Measurements from ENCODE around the gene CCDC106. TPM values are rescaled to one million over a fixed set of nuclear protein-coding genes. Genes with fewer than 3 reads are reported as not detected.

CCDC106 gene
- total and polyA plus RNA-seq, 2 of the 4 experiments (the other 2 are of a cell fraction), result 2.3 to 13.6 TPM

- H2BK5ac ChIP-seq (ENCODE audit: low read depth, low read length, poor library complexity, severe bottlenecking), result no peak overlapping the region
- 89% methylated on average over 3 of the region's 31 CpGs; no CpG with 5 or more reads in 1 of the 2 experiments for WGBS, 2 experiments (ENCODE audit: extremely low coverage in 2 of 2, insufficient read length in 1 of 2)
- ATAC-seq (ENCODE audit: low read depth), result no peak
- ChIA-PET CTCF (no interaction called here), POLR2A (ENCODE audit: unreplicated experiment) (no interaction called here)
- H3K18ac ChIP-seq (ENCODE audit: low read depth, low read length), result no peak overlapping the region
- no peak overlapping the region for H4K91ac ChIP-seq (ENCODE audit: insufficient read depth, low read depth, low read length)
- H2AK9ac ChIP-seq (replicated peaks; ENCODE audit: low read depth, low read length, poor library complexity), result no peak overlapping the region
- no TSS peak for BruUV-seq (replicated peaks)
- no peak overlapping the region for H2AK5ac ChIP-seq (ENCODE audit: low read depth, low read length)
- no peak for DNase-seq
- no peak overlapping the region for H2BK15ac ChIP-seq (ENCODE audit: low read depth, low read length)
- H3K9me1 ChIP-seq (ENCODE audit: insufficient read depth, low read length), result no peaks in the 10 kb centered on the region
- no peak overlapping the region for H4K5ac ChIP-seq (ENCODE audit: low read depth, low read length)
- H2BK20ac ChIP-seq (ENCODE audit: low read depth, low read length), result no peak overlapping the region
- H2BK120ac ChIP-seq (ENCODE audit: low read depth, low read length), result no peak overlapping the region
- H3K23ac ChIP-seq (ENCODE audit: low read depth, low read length), result no peak overlapping the region
- H3K79me1 ChIP-seq (ENCODE audit: low read depth in 1 of 2, low read length in 2 of 2), result peaks cover 4 to 14% of the 10 kb centered on the region in 2 experiments; a peak in 2 of 4 replicates
- no peak overlapping the region for H3K27ac ChIP-seq (ENCODE audit: insufficient read depth, low read length)
- no peak for TF ChIP-seq RAD21 (IDR thresholded peaks at IDR 0.05; ENCODE audit: low read length)
- TF ChIP-seq POLR2A (IDR thresholded peaks at IDR 0.05; ENCODE audit: low read depth, low read length), result no peak
- TF ChIP-seq MAZ (IDR thresholded peaks at IDR 0.05; ENCODE audit: borderline replicate concordance, low read depth, low read length), result no peak
- TF ChIP-seq NFE2L2 (IDR thresholded peaks at IDR 0.05; ENCODE audit: low read depth, low read length), result no peak
- TF ChIP-seq USF2 (IDR thresholded peaks at IDR 0.05; ENCODE audit: low read depth, low read length), result no peak
- no peak for TF ChIP-seq BHLHE40 (IDR thresholded peaks at IDR 0.05; ENCODE audit: low read depth, low read length)
- no peak for TF ChIP-seq MAFK (IDR thresholded peaks at IDR 0.05; ENCODE audit: low read depth, low read length)
- no peak for TF ChIP-seq FOS (IDR thresholded peaks at IDR 0.05; ENCODE audit: low read depth, low read length)
- no peak for TF ChIP-seq RCOR1 (IDR thresholded peaks at IDR 0.05; ENCODE audit: insufficient replicate concordance, low read length)
- TF ChIP-seq CEBPB (IDR thresholded peaks at IDR 0.05; ENCODE audit: low read depth, low read length), result no peak
- TF ChIP-seq MXI1 (IDR thresholded peaks at IDR 0.05; ENCODE audit: borderline replicate concordance, low read depth, low read length), result no peak
- no peak for TF ChIP-seq ELK1 (IDR thresholded peaks at IDR 0.05; ENCODE audit: borderline replicate concordance, low read depth, low read length)
- dilution Hi-C loops (cut with HindIII; ENCODE audit: low sequenced_read_pairs, unreplicated experiment) (no loop called here), intact Hi-C loops (cut with micrococcal nuclease) (no loop called here), in situ Hi-C loops (cut with MboI; ENCODE audit: low sequenced_read_pairs) (loop anchor here (25.0 kb wide), 1 partner anchor 445 kb away; the partner anchor contains the start of gene ZNF444)
- no peak overlapping the region for H3K4ac ChIP-seq (ENCODE audit: low read depth, low read length)
- no peak overlapping the region for H3K4me3 ChIP-seq (ENCODE audit: insufficient read depth, low read depth, low read length)
- no peak overlapping the region for H3K4me2 ChIP-seq (ENCODE audit: low read depth, low read length)
- H3K56ac ChIP-seq (ENCODE audit: extremely low read depth, insufficient read depth, low read length), result no peak overlapping the region
- no peak overlapping the region for H3K14ac ChIP-seq (replicated peaks; ENCODE audit: low read depth, low read length)
- no peaks in the 10 kb centered on the region for H3K27me3 ChIP-seq (ENCODE audit: control insufficient read depth, insufficient read depth, low read length)
- H3K9me3 ChIP-seq (ENCODE audit: control insufficient read depth, insufficient read depth, low read length), result no peaks in the 10 kb centered on the region
- H3K4me1 ChIP-seq (ENCODE audit: control insufficient read depth, insufficient read depth, low read length), result no peaks in the 10 kb centered on the region
- no peak overlapping the region for H2AFZ ChIP-seq (replicated peaks; ENCODE audit: low read length, poor library complexity)
- H3K9ac ChIP-seq (ENCODE audit: low read depth, low read length), result no peak overlapping the region
- H4K8ac ChIP-seq (ENCODE audit: low read depth in 2 of 2, low read length in 2 of 2), result no peak overlapping the region
- H3K36me3 ChIP-seq (ENCODE audit: control insufficient read depth, insufficient read depth, low read length), result peaks cover 69% of the 10 kb centered on the region
- peaks cover 17% of the 10 kb centered on the region for H4K20me1 ChIP-seq (ENCODE audit: insufficient read depth, low read length)
These were observed 43.8 kb downstream of the CCDC106 start for GRCh38 chr19:55691561-55692481.

Measured in IMR-90 (cell line).